Liver (tissue), 3 donors: ENCODE results near the gene ATP6V1A.
A peak's percentile ranks its signal among the peaks of the same experiment; 100 is the strongest.

Source experiments
- CTCF ChIP-seq: fragments of 150-350 bp; IDR thresholded peaks from 2 replicates; pipeline ENCODE4 v1.5.1; 2017; ENCODE audit warnings: improper control_type of control experiment, low read depth, low read length; ENCODE audit not compliant: missing input control
- HNF4G ChIP-seq: IDR thresholded peaks from 2 replicates; pipeline ENCODE4 v1.6.1; 2016; ENCODE audit warnings: antibody characterized with exemption
- JUND ChIP-seq, 2 donors: IDR thresholded peaks; 2 replicates each; pipeline ENCODE4 v1.6.1; 2016; ENCODE audit warnings: antibody characterized with exemption in 2 of 2
- MAX ChIP-seq: IDR thresholded peaks from 2 replicates; pipeline ENCODE4 v1.6.1; 2016; ENCODE audit warnings: antibody characterized with exemption
- donor health status: healthy.
- donor health status: healthy.

GRCh38 chr3:113825090-113825489, 78.3 kb downstream of the ATP6V1A start:
- TF ChIP-seq CTCF (peak; percentile 11), MAX (no peak), HNF4G (no peak), JUND (IDR thresholded peaks at IDR 0.05) (no peak)
